GM12864 (cell line): ENCODE results near the gene OR51V1.

Source experiments
- DNase-seq: peaks from one replicate; pipeline ENCODE4 v3.0.0-alpha.2; 2011; ENCODE audit warnings: low read depth
- H3K4me3 ChIP-seq: 2 replicates; pipeline ENCODE4 v1.5.1; 2011; ENCODE audit warnings: mild to moderate bottlenecking, low read depth, low read length, control low read depth
- TF ChIP-seq, protein P1 (sequence below): IDR thresholded peaks from 2 replicates; pipeline ENCODE4 v1.5.1; 2011; ENCODE audit warnings: low read depth, mild to moderate bottlenecking, moderate library complexity, low read length, control low read depth, inconsistent platforms; ENCODE audit errors: missing control alignments

OR51V1 gene

GRCh38 chr11:5151713-5152153 is 48.7 kb downstream of the OR51V1 start:
- no peak for DNase-seq
- TF ChIP-seq, protein P1, sequence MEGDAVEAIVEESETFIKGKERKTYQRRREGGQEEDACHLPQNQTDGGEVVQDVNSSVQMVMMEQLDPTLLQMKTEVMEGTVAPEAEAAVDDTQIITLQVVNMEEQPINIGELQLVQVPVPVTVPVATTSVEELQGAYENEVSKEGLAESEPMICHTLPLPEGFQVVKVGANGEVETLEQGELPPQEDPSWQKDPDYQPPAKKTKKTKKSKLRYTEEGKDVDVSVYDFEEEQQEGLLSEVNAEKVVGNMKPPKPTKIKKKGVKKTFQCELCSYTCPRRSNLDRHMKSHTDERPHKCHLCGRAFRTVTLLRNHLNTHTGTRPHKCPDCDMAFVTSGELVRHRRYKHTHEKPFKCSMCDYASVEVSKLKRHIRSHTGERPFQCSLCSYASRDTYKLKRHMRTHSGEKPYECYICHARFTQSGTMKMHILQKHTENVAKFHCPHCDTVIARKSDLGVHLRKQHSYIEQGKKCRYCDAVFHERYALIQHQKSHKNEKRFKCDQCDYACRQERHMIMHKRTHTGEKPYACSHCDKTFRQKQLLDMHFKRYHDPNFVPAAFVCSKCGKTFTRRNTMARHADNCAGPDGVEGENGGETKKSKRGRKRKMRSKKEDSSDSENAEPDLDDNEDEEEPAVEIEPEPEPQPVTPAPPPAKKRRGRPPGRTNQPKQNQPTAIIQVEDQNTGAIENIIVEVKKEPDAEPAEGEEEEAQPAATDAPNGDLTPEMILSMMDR: no peak
- H3K4me3 ChIP-seq: no peak overlapping the region
